DMS153 treated with DMSO at 0.1 percent for 48 hours (cell line): ENCODE data around the gene EFTUD2.
A peak's percentile ranks its signal among the peaks of the same experiment; 100 is the strongest.
"Not testable (repeated sequence)": the region's sequence is repeated elsewhere in the genome, so short reads cannot be mapped to it uniquely, and the experiment has no call there.

Source experiments
- DNase-seq: peaks from one replicate; lab custom pipeline; 2025; ENCODE audit not compliant: unreplicated experiment; lab: John Stamatoyannopoulos, UW

The EFTUD2 gene

DNA sequence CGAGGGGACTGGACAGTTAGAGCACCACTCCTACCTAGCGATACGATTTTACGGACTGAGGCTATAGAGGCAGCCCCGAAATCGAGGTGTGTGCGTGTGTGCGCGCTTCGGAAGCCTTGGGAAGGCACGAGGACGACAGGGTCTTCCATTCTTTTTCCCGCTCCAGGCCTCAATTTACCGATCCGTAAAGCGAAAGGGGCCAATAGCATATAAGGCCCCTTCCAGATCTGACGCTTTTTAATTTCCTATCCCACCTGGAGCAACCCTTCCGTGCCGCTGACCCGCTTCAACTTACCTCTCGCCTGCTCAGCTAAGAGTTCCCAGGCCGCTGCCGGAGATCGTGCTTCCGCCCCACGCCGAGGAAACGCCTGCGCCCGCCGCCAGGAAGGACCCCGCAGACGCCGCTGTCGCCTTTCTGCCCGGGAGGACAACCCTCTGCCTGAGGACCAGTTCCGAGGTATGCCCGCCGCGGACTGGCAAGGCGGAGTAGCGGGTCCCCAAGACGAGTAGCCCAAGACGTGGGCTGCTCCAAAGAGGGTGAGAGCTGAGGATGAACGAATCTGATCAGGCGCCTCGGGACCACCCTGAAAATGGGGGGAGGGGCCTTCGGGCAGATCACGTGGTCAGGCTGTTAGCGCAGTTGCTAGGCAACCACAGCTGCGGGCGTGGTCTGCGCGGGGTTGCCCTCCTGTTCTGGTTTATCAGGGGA lies at the start of gene EFTUD2:
EFTUD2 (minus strand) TSS at position 372 of the 709 bp plus-strand sequence. CDS start 4,924 bp downstream, outside the sequence.
- DNase-seq = peak; percentile 93

DNA sequence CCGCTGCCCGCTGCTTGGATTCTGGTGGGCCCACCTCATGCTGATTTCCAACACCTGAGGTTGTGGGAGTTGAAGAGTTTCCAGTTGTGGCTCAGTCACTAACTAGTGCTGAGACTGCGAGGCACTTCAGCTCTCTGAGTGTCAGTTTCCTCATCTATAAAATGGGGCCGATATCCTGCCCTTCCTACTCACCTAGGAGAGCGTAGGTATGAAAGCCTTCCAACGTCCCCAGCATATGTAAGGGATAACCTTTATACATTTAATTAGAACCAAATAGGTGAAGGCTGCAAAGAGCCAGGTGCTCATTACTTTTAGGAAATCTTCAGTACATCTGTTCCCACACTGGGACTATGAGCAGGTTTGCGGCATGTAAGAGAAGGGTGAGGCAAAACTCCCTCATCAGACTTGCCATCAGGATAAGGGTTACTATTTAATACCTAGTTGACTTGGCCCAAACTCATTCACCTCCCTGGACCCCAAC lies 49.1 kb upstream of the EFTUD2 start:
- no peak for DNase-seq

DNA sequence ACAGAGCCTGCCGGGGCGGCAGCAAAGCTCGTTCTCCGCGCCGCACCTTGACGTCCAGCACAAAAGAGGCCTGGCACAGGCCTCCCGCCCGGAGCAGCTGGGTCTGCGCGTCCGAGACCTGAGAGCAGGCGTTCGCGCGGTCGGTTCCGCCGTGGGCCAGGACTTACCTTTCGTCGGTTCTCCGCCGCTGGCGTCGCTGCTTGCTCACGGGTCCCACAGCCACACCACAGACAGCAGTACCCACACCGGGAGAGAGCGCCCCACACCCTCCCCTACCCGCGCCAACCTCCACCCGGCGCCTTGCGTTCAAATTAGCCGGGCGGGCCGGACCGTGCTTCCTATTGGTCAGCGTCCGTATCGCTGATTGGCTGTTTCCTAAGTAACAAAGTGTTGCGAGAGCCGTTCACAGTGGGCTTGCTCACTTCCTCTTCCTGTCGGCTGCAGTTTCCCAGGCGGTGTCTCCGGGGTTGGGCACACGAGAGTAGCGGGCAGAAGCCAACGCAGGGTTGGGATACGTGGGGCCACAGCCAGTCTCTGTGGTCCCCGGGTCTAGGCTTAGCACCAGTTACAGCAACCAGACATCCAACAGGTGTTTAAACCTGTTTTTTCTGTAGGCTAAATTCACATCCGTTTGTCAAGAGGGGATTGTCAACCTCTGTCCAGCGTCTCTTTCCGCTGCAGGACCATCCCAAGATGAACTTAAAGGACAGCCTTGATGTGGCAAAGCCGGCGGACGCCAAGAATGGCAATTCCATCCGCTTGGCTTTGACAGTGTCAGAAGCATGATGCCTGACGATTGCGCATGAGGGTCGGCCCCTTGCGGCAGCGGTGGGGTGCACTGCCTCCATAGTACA lies 48.4 kb upstream of the EFTUD2 start, which contains the start of gene KIF18B:
KIF18B (minus strand) TSS at position 313 of the 854 bp plus-strand sequence. CDS start 11,429 bp downstream, outside the sequence.
- peak; percentile 90 for DNase-seq

DNA sequence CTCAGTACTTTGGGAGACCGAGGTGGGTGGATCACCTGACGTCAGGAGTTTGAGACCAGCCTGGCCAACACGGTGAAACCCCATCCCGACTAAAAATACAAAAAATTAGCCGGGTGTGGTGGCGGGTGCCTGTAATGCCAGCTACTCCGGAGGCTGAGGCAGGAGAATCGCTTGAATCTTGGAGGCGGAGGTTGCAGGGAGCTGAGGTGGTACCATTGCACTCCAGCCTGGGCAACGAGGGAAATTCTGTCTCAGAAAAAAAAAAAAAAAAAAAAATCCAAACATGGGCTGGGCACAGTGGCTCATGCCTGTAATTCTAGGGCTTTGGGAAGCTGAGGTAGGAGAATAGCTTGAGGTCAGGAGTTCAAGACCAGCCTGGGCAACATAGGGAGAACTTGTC lies 46.4 kb upstream of the EFTUD2 start:
- DNase-seq = not testable (repeated sequence)

DNA sequence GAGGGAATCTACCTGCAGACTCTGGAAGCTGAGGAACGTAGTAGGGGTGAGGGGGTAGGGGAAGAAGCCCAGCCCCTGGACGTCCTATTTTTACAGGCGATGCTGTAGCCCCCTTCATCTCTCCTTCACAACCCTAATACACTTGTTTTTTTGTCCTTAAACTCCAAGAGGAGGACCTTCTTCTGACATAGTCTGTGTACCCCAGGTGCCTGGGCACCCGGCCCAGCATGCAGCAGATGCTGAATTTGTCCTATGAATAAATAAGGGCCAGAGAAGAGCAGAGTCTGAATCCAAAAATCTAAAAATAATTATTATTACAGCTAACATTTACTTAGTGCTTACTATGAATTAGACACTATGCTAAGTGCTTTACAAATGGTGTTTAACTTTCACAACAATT lies 43.2 kb upstream of the EFTUD2 start:
- no peak for DNase-seq

DNA sequence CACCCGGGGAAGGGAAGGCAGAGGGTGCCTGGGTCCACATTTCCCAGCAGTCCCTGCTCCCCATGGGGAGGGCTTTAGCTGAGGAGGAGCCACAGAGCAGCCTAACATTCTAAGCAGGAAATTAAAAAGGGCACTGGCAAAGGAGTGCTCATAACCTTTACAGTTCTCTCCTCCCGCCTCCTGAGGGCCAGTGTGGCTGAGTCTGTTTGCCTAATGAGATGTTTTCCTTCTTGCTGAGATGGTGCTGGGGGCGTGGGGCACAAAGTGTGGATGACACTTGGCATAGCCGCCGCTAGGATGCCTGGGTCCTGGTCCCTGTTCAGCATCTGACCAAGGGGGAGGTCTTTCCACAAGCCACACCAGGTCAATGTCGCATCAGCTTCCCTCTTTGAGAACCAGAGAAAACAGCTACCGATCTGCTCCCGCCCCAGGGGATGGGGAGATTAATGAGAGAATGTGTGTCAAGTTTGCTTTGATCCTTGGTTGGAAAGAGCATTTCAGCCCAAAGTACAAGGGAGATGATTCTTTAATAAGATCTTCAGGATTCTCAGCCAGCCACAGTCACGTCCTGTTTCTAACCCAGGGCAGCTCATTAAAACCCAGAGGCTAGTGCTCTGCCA lies 42.6 kb upstream of the EFTUD2 start:
- no peak for DNase-seq

DNA sequence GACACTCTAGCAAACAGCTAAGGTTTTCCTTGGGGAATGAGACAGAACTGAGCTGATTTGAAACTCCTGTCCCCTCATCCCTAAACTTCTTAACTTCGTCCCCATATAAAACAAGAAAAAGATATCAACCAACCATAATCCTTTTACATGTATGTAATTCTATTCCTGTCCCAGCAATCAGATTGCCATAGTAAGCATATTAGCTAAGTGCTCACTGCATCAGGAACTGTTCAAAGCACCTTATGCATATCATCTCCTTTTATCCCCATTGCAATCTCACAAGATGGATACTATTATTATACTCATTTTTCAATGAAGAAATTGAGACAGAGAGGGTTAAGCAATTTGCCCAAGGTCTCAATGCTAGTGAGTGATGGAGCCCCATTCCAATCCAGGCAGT lies 41.5 kb upstream of the EFTUD2 start:
- no peak for DNase-seq

DNA sequence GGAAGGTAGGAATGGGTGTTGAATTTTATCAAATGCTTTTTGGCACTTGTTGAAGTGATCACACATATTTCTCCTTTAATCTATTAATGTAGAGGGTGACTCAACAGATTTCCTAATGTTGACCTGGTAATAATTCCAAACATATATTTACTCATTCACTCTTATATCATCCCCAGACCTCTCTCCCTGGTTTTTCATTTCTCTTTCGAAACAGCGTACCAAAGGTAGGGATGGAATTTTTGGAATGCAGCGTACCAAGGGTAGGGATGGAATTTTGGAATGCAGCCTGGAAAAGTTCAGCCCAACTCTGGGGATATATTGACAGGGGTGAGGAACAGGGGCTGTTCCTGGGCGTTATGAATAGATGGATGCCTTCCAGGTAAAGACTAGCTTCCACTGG lies 41.1 kb upstream of the EFTUD2 start:
- no peak for DNase-seq

DNA sequence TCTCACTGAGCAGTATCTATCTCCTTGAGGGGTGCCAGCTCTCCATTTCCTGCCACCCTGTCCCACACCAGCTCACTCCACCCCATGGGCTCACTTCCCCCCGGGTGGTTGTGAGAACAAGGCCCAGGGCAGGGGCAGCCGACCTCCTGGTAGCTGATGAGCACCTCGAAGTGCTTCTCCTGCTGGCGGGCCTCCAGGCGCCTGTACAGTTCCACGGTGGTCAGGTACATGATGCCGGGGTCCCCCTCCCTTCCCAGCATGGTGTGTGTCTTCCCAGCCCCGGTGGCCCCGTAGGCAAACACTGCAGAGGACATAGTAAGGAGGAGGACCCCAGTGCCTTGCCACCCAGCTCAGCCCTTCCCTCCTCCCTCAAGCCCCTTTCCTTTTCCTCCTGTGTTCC lies 35.9 kb upstream of the EFTUD2 start:
- DNase-seq = no peak

DNA sequence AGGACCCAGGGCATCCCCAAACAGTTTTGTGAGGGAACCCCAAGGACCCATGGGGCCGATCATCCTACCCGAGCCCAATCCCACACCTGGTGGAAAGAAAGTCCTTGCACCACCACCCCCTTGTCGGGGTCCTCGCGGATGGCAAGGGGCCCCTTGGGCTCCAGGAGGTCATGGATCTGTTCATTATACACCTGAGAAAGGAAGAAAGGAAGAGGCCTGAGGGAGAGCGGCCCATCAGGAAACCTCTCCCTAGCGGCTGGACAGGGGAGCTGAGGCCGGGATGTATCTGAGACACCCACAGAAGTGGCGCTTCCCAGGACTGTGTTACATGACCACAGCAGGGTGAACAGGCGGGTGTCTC lies 35.5 kb upstream of the EFTUD2 start:
- DNase-seq = no peak

DNA sequence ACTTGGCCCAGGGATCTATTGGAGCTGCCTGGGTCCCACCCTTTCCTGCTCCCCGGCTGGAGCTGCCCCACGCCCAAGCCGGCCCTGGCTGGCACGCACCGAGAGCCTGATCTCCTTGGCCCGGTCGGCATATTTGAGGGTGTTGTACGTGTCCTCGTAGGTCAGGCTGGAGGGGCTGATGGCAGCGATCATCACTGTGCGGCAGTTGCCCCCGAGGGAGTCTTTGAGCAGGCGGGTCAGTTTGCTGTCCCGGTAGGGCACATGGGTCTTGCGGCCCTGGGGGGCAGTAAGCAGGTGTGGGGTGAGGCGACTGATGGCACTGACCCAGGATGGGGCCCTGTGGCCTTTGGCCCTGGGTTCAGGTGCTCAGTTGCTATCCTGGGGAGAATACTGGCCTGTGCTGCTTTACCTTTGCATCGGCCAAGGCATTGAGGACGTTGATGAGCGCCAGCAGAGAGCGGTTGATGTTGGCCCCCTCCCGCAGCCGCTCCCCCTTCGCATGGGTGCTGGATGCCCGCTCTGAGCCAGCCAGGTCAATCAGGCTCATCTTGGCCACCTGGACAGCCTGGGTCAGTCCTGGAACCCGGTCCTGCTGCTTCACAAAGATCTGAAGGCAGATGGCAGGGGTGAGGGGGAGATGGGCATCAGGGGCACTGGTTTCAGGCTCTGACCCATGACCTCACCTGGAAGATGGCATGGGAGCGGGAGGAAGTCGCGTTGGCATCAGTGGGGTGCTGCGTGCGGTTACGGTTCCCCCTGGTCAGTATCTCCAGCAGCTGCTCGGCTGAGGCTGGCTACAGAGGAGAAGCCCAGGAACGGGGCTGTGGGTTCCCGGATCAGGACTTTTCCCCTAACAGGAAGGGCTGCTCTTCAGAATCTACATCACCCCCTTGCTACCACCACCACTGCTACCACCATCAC lies 34.8 kb upstream of the EFTUD2 start:
- no peak for DNase-seq

DNA sequence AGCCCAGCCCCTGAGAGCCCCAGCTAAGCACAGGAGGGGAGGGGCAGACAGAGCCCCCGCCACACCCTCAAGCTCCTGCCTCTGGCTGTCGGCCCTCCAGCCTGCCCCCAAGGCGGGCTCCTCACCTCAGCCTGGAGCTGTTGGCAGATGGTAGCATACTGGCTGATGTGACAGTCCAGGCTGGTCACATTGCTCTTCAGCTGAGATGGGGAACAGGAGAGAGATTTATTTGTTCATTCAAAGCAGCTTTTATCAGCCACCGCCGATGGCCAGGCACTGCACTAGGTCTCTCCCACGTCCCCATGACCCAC lies 33.5 kb upstream of the EFTUD2 start:
- no peak for DNase-seq

DNA sequence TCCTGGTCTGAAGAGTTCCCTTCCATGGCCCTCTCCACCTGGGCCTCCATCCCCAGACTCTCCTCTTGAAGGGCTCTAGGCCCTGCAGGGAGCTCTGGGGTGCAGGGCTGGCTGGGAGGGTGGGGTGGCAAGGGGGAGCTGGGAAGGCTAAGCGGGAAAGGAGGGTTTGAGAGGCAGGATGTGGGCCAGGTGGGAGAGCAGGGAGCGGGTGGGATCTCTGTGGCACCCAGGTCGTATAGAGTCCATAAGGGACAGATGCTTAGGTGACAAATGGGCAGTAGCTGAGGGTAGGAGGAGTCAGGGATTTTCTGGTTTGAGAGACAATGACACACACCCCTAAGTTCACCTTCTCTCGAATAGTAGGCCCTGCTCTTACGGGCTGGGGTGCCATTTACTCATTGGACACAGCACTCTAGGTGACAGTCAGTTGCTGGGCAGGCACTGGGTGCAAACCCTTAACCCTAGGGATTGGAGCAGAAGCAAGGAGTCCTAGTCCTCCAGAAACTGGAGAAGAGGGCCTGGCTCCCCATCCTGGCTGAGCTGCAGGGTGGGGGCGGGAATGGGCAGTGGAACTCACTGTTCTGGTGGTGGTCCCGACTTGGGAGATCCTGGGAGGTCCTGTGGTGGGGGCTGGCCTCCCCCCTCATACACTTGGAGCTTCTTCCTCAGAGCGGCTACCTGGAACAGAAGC lies 33.0 kb upstream of the EFTUD2 start:
- no peak for DNase-seq

DNA sequence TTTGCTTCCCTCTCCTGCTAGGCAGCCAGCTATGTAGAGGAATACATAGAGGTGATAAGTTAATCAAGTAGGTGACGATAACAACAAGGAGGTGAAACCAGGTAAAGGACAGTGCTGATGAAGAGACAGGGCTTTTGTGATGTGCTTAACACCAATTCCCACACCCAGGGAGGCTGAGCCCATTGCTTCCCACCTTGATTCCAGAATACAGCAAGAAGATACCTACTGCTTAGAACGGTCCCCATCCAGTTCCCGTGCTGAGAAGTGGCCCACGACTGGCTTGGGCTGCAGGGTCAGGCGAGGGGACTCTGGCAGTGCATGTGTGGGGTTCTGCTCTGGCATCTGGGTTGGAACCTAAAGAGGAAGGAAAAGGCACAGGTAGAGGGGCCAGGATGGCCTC lies 32.1 kb upstream of the EFTUD2 start:
- DNase-seq = no peak

DNA sequence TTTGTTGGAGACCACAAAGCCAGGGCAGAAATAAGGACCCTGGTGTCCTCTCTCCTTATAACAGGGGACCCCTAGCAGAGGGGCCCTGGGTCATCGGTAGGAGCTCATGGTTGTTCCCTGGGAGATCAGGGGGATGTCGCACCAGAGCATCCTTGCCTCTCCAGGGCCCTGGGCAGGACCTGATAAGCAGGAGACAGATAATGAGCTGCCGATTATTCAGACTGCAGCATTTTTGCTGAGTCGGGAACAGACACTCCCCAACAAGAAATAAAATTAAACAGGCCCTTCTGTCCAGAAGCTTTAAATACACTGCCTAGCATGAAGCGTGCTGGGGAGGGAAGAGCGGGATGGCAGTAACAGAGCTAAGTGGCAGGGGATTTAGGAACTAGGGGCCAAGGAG lies 31.4 kb upstream of the EFTUD2 start:
- no peak for DNase-seq

DNA sequence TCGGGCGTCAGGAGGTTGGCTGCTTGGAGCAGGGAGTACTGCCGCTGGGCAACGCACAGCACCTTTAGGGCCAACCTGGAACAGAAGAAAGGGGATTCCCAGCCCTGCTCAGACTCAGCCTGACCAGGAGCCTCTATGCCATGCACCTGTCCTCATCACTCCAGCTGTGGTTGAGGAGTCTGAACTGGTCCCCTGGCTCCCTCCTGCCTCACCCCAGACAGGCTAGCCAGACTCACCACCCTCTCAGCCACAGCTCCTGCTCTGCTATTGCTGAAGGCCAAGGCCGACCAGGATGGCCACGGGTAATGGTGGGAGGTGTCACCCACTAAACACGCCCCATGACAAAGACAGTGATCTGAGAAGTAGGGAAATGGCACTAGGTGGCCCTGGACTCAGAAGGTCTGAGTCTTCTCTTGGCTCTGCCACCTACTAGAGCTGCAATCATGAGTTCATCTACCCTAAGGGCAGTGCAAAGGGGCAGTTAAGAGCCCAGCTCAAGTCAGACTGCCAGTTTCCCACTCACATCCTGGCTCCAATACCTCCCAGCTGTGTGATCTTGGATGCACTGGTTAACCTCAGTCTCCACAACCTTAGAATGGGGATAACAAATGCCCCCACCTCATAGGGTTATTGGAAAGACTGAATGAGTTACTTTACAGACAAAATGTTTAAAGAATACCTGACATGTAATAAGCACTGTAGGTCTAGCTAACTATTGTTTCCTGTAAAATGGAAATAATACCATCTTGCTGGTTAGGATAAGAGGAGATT lies 29.9 kb upstream of the EFTUD2 start:
- no peak for DNase-seq

DNA sequence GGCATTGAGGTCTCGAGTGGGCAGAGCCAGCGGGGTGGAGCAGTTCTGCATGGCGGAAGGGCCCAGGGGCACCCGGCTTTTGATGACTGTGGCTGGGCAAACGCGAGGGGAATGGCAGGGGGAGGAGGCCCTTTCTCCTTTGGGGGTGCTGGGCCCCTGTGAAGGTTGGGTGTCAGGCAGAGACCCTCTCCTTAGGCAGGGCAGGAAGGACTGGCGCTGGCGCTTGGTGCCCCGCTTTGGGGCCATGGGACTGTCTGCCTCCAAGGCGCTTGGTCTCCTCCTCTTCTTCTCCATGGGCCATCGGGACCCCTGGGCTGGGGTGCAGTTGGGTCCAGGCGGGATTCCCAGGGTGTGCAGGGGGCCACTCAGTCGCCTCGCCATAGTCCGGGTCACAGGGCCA lies 28.9 kb upstream of the EFTUD2 start:
- no peak for DNase-seq

DNA sequence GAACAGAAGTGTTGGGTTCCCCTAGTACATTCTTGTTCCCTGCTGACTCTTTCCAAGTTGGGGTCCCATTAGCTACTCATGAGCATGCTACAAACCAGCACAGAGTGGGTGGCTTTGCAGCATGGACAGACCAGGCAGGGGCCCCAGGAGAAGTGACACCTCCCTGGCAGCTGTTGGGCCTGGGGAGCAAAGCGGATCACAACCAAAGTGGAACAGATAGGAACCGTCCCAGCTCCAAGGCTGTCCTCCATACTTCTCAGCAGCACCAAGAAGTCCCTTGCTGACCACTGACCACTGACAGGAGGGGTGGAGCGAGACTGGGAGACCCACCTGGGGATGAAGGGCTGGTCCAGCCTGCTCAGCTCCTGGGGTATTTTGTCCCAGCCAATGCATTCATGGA lies 28.5 kb upstream of the EFTUD2 start:
- no peak for DNase-seq

DNA sequence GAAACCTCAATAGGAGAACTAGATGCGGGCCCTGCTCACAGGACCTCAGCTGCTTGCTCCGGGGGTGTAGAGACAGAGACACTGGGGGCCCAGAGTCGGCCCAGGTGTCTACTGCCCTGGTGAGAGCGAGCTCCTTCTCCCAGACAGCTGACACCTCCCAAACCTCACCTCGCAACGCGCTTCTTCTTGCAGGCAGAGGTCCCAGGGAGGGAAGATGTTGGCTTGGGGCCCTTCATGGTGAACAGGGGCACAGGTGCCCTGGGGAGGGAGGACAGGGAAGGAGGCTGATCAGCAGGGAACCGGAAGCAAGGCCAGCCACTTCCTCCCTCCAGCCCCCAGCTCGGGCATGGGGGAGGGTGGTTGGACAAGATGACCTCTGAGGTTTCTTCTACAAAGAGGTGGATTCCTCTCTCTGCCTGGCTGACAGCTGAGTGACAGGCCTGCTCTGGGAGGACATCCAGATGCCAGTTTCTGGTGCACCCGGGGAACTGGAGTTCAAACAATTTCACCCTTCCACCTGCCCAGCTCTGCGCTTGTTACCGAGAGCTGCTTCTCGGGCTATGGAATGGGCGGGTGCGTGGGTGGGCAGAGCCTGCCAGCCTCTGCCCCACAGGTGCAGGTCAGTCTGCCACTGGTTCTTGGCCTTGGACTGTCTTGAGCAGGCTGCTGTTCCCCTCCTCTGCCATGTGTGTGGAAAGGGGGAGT lies 27.7 kb upstream of the EFTUD2 start:
- no peak for DNase-seq
